COLO668 (cell line): Measurements from ENCODE around the gene LAPTM5.
"Not testable (repeated sequence)": the region's sequence is repeated elsewhere in the genome, so short reads cannot be mapped to it uniquely, and the experiment has no call there.

Experiments
- DNase-seq: peaks from one replicate; lab custom pipeline; 2025; ENCODE audit not compliant: unreplicated experiment; lab: John Stamatoyannopoulos, UW

LAPTM5 gene

DNA sequence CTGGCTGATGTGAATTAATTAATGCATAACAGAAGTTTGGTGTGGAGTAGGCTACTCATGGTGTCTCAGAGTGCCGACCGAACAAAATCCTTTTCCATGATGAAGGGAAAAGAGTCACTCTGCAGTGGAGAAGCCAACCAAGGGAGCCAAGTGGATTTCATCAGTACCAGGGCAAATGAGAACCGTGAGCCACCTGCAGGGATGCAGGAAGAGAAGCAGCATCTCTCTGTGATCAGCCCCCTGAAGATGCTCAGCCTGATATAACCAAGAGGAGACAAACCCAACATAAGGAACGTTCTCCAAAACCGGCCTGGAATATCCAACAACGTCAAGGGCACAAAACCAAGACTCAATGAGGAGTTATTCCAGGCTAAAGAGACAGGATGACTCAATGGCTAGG lies 13.4 kb upstream of the LAPTM5 start:
- no peak for DNase-seq

DNA sequence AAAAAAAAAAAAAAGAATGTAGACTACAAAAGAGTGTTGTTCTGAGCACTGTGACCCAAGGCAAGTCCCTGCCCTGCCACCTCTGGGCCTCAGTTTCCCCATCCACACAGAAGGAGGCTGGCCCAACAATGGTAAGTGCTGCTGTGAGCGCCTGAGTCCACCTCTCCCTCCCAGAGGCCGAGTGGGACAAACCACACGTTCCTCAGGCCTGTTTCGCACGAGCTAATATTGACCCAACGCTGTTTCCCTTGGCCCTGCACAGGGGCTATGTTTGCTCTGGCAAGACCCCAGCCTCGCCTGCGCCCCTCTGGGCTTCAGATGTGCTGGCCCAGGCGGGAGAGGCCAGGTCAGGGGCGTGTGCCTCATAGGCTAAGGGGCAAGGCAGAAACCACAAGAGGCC lies 12.6 kb upstream of the LAPTM5 start:
- no peak for DNase-seq

DNA sequence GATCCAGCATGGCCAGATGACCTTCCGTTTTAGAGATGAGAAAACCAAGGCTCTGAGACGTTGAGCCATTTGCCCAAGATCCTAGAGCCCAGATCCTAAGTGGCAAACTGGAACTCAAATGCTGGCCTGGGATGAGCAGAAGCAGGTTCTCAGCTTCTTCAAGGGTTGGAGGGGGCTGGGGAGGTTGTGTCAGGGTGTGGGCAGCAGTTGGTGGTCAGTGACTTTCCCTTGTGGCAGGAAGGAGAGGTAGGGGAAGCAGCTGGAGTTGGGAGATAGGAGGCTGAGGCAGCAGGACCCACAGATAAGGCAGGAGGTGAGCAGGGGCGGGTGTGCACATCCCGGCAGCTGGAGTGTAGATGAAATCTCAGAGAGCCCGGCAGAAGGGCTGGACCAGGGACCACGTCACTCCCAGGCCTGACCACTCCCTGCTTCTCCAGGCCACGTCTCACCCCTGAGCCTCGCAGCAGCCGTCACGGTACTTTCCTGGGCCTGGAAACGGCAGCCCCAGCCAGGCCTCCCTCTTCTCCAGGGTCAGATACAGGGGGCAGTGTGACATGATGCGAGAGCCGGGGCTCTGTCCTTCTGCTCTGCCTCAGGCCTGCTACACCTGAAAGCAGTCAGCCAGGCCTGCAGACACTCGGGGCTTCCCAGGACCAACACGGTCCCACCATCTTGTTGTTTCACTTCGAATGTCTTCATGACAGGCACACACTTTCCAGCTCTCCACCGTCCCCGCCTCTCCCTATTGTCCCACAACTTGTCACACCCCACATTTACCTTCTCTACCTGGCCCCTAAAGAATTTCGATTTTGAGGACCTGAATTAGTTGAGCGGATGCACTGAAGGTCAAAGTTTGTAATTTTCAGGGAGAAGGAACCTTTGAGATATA lies 11.5 kb upstream of the LAPTM5 start:
- no peak for DNase-seq

DNA sequence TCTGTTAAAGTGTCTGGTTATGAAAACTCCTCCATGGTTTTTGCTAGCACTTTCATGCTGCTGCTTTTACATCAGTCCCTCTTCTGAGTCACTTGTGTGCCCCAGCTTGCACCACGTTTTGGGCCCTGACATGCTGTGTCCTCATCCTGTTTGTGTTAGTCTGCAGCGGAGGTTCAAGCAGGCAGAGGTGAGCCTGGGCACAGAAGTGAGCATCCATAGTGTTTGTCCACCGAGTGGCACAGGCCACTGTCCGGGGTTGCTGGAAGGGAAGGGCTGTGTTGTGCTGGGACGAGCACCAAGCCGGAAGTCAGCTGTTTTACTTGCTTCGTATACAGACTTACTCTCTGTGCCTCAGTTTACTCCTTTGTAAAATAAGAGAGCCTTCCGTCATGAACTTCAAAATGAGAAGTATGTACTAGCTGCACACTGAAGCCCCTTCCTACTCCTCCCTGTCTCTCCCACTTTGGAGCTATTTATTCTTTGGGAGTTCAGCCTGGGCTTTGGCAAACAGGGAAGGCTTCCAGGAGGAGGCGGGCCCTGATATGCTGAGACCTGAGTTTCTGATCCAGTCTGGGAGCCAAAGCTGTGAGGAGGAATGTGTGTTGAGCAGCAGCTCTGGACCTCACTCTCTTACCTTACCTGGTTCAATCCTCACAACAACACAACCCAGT lies 10.7 kb upstream of the LAPTM5 start:
- DNase-seq: no peak

DNA sequence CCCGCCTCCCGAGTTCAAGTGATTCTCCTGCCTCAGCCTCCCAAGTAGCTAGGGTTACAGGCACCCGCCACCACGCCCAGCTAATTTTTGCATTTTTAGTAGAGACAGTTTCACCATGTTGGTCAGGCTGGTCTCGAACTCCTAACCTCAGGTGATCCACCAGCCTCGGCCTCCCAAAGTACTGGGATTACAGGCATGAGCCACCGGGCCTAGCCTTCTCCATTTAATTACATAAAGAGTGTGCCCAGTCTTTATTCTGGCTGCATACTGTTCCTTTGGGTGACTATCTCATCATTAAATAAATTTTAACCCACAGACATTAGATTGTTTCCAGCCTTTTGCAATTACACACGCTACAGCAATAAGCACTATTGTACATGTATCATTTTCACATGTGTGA lies 9.4 kb upstream of the LAPTM5 start:
- DNase-seq: not testable (repeated sequence)

DNA sequence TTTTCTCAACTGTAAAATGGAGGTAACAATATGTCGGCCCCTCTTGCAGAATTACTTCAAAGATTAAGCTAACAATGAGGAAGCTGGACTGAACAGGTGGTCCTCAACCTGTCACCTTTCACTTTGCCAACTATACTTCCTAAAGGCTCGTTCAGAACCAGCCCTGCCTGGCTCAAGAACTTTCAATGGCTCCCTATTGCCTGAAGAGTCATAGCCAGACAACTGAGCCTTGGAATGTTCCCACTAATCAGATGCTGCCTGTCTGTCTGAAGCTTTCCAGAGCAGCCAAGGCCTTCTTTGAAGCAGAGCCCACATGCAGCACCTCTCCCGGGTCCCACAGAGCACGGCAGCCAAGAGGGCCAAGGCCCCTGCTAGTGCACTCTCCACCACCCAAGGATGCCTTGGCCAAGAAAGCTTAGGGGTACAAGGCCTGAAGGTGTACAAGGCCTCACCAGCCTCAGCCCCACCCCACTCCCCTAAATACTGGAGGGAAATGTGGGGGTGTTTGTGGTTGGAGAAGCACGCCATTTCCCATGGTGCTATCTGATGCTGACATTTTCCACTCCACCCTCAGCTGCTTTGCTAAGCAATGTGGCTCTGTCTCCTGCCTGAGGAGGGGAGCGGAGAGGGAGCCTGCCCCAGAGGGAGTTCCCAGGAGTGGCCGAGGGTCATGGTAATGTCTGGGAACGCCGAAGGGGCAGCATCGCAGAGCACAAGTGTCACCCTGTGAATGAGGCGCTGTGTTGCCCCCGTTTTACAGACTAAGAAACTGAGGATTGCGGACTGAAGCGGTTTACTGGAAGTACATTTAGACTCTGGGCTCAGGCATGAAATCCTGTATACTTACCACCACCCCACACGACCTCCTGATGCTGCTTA lies 8.2 kb upstream of the LAPTM5 start:
- no peak for DNase-seq

DNA sequence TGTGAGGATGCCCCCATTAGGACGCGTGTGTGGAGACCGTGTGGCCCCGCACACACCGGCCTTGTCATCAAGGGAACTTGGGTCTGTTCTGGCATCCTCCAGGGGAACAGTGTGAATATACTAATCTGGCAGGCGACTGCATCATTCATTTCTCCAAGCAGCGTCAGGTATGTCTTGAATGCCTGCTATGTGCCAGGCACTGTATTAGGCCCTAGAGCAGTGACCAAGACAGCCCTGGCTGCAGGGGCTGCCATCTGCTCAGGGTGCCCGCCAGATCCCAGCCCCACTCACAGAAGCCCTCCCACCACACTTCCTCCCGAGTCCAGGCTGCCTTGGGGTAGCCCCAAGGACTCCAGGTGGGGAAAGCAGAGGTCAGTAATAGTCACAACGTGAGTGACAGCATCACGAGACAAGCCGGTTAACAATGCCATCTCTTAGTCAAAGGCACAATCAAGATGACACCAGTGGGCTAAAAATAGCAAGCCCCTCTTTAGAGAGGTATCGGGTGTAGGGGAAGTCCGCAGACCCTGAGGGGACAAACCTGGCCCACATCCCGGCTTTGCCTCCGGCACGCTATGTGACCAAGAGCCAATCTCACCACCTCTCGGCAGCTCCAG lies 7.5 kb upstream of the LAPTM5 start:
- no peak for DNase-seq

DNA sequence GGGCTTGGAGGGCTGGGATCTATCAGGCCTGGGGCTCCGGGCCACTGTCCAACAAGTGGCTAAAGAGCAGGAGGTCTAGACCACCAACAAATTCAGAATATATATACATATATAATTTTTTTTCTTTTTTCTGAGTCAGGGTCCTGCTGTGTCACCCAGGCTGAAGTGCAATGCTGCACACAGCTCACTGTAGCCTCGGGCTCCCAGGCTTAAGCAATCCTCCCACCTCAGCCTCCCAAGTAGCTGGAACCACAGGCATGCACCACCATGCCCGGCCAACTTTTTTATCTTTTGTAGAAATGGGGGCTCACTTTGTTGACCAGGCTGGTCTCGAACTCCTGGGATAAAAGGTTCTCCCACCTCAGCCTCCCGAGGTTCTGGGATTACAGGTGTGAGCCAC lies 6.8 kb upstream of the LAPTM5 start:
- DNase-seq: no peak

DNA sequence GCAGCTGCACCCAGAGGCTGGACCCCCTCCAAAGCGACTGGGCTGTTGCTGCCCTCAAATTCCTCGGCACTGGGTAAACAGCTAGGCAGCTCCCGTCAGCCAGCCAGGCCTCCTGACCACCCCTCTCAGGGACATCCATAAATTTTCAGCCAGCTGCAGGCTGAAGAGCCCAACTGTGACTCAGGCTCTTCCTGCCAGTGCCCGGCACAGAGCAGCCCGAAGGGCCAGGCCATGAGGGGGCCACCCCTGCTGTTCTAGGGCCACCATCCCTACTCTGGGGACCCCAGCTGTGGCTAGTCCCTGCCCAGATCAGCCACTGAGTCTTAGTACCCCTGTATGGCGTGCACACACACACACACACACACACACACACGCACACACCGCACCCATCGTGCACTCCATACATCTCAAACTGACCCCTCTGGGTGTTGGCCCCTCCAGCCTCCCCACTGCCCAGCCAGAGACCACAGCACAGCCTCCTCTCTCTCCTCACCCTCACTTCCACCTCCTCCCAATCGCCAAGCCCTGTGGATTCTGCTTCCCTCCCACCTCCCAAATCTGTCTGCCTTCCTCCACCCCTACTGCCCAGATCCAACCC lies 6.2 kb upstream of the LAPTM5 start:
- no peak for DNase-seq

DNA sequence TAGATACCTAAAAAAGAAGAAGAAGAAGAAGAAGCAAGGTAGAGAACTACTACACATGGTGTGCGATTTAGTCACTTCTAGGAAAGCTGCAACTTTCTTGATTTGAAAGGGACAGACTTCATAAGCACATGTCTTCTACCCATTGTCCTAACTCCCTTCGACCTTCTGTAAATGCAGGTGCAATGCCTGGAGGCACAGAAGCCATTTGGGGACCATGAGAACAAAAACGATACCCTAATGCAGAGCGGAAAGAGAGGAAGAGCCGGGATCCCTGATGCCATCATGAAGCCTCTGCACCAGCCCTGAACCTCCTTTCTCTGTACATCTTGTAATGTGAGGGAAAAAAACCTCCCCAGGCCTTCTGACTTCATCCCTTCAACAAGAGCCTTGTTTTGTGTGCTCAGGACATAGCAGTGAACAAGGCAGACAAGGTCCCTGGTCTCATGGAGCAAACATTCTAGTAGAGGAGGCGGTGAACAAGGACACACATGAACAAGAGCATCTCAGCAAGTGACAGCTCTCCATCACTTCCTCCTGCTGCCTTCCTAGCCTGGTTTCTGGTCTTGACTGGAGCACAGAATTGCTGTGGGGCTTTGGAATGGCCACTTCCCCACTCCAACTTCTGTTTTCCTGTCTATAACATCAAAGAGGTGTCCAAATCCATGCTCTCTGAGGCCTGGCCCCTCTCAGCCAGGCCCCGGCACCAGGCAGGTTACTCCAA lies 5.5 kb upstream of the LAPTM5 start:
- no peak for DNase-seq

DNA sequence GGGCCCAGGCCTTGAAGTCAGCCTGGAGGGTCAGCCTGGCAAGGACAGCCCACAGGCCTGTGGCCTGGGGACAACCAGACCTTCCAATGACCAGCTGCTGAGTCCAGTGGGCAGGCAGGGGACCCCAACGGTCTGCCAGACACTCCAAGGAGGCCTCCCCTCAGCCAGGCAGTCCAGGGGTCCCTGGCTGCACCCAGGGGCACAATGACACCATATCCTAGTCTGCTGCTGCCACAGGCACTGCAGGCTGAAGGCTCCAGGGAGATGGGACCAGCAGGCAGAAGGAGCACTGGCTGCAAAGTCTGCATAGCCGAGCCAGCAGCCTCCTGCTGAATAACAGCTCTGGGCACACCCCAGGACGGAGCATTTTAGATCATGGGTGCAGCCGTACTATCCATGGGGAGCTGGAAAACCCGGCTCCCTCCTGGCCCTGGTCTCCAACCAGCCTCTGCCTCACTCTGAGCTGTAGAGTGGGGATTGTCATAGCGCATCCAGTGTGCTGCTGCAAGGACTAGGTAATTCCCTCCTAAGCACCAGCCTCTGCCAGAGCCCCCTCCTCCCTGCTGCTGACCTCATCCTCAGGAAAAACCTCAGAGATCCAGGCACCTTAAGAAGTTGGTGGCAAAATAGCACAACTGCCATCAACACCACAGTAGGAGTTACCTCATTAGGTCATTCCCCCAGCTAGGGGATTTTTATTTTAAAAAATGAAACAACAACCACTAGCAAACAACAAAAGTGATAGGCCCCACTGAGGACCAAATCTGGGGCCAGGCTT lies 4.8 kb upstream of the LAPTM5 start:
- DNase-seq: no peak

DNA sequence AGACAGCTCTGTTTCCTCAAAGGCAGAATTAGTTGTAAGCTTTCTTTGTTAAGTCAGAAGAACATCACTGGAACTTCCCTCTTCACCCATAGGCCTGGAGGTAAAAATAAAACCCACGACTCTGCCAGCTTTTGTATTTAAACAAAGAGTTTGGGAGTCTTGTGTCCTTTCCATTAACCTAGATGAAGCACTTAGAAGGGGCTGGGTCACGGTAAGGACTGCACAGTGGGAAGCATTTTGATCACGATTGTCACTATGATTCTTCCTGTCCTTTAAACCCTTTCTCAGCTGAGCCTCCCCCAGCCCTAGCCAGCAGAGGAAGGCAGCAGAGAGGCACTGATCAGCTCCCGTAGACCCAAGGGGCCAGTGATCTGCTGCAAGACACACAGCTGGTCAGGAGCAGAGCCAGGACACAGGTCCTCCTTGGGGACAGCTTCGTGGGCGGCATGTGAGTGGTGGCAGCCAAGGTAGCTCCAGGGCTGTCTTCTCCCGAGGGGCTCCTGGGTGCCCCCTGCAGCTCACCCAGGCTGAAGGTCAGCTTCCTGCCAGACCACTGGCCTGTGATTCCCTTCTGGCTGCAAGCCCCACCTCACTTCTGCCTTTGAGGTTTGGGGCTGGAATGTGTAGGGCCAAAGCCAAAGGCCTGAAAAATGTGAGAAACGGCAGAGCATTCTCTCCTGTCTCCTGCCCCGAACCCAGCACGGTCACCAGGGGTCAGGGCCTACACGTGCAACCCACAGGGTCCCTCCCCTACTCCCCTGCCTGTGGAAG lies 4.0 kb upstream of the LAPTM5 start:
- no peak for DNase-seq

DNA sequence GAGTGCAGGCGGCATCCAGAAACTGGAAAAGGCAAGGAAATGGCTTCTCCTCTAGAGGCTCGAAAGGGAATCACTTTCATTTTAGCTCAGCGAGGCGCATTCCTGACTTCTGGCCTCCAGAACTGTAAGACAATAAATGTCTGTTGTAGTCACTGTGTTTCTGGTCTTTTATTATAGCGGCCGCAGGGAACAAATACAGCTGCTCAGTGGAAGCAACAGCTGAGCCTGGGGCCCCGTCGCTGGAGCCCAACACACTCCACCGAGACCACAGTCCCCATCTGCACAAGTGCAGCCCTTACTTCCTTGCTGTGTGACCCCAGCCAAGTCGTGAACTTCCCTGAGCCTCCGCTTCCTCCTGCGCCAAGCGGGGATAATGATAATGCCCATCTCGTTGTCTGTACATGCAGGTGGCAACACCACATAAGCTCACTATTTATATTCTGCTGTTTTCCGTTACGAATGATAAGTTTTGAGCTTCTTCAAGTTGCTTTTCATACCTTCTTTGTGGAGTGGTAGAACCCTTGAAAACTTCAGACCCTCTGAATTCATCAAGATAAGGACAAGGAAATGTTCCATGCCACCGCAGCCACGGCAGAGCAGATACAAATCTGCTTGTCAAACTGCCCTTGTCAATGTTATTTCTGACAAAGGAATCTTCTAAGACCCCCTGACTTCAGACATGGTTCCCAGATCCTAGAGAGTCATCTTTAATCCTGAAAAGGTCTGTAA lies 3.2 kb upstream of the LAPTM5 start:
- no peak for DNase-seq

DNA sequence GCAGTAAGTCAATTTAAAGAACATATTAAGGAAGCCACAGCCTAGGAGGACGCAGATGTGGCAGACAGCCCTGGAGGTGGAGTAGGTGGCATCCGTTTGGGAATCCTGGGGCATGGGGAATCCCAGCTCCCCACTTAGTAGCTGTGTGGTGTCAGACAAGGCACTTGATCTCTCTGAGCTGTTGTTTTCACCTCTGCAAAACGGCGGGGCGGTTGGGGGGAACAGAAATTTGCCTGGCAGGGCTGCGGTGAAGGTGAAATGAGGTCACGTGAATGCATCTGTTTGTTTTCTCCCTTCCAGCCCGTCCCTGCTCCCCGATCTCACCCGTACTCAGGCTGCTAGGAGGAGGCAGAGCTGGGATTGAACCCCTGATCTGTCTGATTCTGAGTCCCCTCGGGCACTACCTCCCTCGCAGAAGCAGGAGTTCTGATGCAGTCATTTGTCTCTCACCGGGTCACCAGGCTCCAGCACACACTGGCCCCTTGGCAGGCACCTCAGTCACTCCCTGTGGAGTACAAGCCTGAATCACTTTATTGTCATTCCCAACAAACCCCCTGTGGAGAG lies 2.2 kb upstream of the LAPTM5 start:
- no peak for DNase-seq

DNA sequence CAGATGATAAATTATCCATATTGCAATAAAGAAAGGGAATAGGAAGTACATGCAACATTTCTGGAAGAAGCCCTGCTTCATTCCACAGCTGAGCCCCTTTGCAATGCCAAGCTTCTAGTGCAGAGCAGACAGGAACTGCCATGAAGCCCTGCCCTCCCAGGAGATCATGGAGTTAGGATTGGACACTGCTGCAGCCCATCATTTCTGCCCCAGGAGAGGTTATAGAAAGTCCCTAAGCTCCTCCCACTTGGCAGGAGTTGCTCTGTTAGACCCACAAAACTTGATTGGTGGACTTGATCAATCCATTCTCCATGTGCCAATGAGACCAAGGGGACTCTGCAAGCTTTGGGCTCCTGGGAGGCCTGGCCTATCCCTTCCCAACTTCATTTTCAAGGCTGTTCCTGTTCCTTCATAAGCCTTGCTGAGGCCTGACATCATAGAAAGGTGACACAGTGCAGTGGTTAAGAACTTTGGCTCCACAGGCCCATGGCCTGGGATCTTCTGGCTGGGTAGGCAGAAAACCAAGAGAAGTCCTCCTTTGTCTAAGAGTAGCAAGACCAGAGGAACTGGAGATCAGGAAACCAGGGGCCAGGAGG lies 1.3 kb upstream of the LAPTM5 start:
- DNase-seq: no peak

DNA sequence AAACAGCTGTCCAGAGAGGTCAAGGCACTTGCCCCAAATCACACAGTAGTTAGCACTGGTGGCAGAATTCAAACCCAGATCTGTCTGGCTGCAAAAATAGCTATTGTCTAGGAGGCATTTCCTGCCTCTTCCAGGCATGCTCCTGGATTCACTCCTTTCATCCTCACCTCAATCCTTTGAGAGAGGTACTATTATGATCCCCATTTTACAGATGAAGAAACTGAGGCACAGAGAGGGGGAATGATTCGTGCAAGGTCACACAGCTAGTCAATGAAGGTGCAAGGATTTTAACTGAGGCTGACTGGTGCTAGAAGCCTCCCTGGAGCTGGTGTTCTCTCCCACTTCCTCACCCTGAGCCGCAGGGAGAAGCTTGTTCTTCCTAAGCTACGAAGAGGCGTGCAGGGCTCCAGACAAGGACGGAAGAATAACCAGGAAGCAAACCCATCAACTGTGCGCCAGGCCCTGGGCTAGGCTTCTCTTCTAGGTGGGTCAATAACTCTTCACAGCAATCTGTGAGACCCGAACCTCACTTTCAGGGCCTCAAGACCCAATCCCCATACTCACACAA lies 631 bp upstream of the LAPTM5 start:
- no peak for DNase-seq
